ENCODE data around the gene CHN2. TPM values are rescaled to one million over a fixed set of nuclear protein-coding genes. Genes with fewer than 3 reads are reported as not detected.

CHN2 gene
- total RNA-seq, 1 donor from 2014 or later = 6.6 TPM

- no peaks in the 10 kb centered on the region for H3K36me3 ChIP-seq
- no peaks in the 10 kb centered on the region for H3K79me2 ChIP-seq (ENCODE audit: low read depth)
- H3K9ac ChIP-seq = no peak overlapping the region
- Mint-ChIP-seq H3K27me3 (ENCODE audit: insufficient read depth, low read depth) (peaks cover under 1% of the 10 kb centered on the region), H3K4me1 (no peaks in the 10 kb centered on the region), H3K4me3 (no peak overlapping the region), H3K27ac (no peak overlapping the region), H3K9me3 (no peaks in the 10 kb centered on the region), H3K36me3 (no peaks in the 10 kb centered on the region)
- H3K27me3 ChIP-seq = no peaks in the 10 kb centered on the region
- H2AFZ ChIP-seq (replicated peaks) = no peak overlapping the region
- H3K27ac ChIP-seq = no peak overlapping the region
- H3K4me2 ChIP-seq = no peak overlapping the region
- H3F3A ChIP-seq (ENCODE audit: low read depth) = no peaks in the 10 kb centered on the region
- no peak for DNase-seq (ENCODE audit: low spot score)
- no peaks in the 10 kb centered on the region for H3K4me1 ChIP-seq
- no peaks in the 10 kb centered on the region for H3K9me3 ChIP-seq (ENCODE audit: low read depth)
- no peaks in the 10 kb centered on the region for H4K20me1 ChIP-seq (ENCODE audit: low read depth)
- no peak overlapping the region for H3K4me3 ChIP-seq
- TF ChIP-seq, protein P1, sequence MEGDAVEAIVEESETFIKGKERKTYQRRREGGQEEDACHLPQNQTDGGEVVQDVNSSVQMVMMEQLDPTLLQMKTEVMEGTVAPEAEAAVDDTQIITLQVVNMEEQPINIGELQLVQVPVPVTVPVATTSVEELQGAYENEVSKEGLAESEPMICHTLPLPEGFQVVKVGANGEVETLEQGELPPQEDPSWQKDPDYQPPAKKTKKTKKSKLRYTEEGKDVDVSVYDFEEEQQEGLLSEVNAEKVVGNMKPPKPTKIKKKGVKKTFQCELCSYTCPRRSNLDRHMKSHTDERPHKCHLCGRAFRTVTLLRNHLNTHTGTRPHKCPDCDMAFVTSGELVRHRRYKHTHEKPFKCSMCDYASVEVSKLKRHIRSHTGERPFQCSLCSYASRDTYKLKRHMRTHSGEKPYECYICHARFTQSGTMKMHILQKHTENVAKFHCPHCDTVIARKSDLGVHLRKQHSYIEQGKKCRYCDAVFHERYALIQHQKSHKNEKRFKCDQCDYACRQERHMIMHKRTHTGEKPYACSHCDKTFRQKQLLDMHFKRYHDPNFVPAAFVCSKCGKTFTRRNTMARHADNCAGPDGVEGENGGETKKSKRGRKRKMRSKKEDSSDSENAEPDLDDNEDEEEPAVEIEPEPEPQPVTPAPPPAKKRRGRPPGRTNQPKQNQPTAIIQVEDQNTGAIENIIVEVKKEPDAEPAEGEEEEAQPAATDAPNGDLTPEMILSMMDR (IDR thresholded peaks at IDR 0.05) = no peak
- TF ChIP-seq EZH2phosphoT487 (IDR thresholded peaks at IDR 0.05) (no peak), EZH2 (IDR thresholded peaks at IDR 0.05) (no peak)
Observed at GRCh38 chr7:29416938-29417305, 222.3 kb downstream of the CHN2 start.

DNA sequence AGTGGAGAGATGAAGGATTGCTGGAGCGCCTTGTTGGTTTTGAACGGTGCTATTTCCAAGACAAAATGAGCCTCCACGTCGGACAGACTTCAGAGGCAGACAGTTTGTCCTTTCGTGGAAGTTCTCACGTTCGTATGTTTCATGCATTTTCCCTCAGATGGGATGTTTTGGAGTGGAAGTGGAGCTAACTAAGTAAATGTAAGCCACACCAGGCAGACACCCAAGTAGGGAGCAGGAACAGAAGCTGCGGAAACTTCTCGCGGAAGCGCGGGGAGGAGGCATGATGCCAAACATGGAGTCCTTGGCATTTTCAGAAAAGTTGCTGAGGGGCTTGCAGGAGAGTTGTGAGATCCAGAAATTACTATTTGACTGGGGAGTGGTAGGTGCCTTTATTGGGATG lies 223.5 kb downstream of the CHN2 start:
- Histone ChIP-seq H3K27ac (no peak overlapping the region), H2AFZ (replicated peaks) (no peak overlapping the region), H3K9ac (no peak overlapping the region), H3K9me3 (ENCODE audit: low read depth) (no peaks in the 10 kb centered on the region), H3K79me2 (ENCODE audit: low read depth) (no peaks in the 10 kb centered on the region), H3K4me3 (no peak overlapping the region), H3K27me3 (no peaks in the 10 kb centered on the region), H3K36me3 (no peaks in the 10 kb centered on the region), H3K4me1 (no peaks in the 10 kb centered on the region), H3K4me2 (no peak overlapping the region), H4K20me1 (ENCODE audit: low read depth) (no peaks in the 10 kb centered on the region), H3F3A (ENCODE audit: low read depth) (no peaks in the 10 kb centered on the region)
- Mint-ChIP-seq H3K9me3 (no peaks in the 10 kb centered on the region), H3K27me3 (ENCODE audit: insufficient read depth, low read depth) (no peaks in the 10 kb centered on the region), H3K4me3 (no peak overlapping the region), H3K36me3 (no peaks in the 10 kb centered on the region), H3K27ac (no peak overlapping the region), H3K4me1 (no peaks in the 10 kb centered on the region)
- DNase-seq (ENCODE audit: low spot score) = no peak
- TF ChIP-seq EZH2 (IDR thresholded peaks at IDR 0.05) (no peak), EZH2phosphoT487 (IDR thresholded peaks at IDR 0.05) (no peak)
- TF ChIP-seq, protein P1 (IDR thresholded peaks at IDR 0.05) = no peak

DNA sequence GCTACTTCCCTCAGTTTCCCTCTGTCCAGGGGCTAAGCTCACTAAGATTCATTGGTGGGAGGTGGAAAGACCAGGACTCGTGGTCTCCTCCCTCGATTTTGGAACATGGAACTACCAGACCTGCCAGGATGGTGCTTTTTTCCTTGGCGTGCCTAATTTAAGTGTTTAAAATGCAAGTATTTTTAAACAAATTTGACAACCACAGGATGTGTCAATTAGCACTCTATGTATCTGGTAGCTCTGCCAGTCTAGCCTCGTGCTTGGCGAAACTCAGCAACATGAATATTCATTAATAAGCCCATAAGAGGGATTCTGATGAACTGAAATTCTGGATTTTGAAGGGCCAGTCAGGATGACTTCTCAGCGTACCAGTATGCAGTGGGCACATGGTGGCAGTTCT lies 224.1 kb downstream of the CHN2 start:
- Histone ChIP-seq H3K27ac (no peak overlapping the region), H3K27me3 (no peaks in the 10 kb centered on the region), H3K9ac (no peak overlapping the region), H3K4me1 (no peaks in the 10 kb centered on the region), H3F3A (ENCODE audit: low read depth) (no peaks in the 10 kb centered on the region), H3K9me3 (ENCODE audit: low read depth) (no peaks in the 10 kb centered on the region), H3K4me2 (no peak overlapping the region), H4K20me1 (ENCODE audit: low read depth) (no peaks in the 10 kb centered on the region), H2AFZ (replicated peaks) (no peak overlapping the region), H3K4me3 (no peak overlapping the region), H3K36me3 (no peaks in the 10 kb centered on the region), H3K79me2 (ENCODE audit: low read depth) (no peaks in the 10 kb centered on the region)
- Mint-ChIP-seq H3K9me3 (no peaks in the 10 kb centered on the region), H3K36me3 (no peaks in the 10 kb centered on the region), H3K27ac (no peak overlapping the region), H3K4me3 (no peak overlapping the region), H3K27me3 (ENCODE audit: insufficient read depth, low read depth) (peaks cover 1% of the 10 kb centered on the region), H3K4me1 (no peaks in the 10 kb centered on the region)
- no peak for DNase-seq (ENCODE audit: low spot score)
- TF ChIP-seq, protein P1 (IDR thresholded peaks at IDR 0.05) = no peak
- TF ChIP-seq EZH2 (IDR thresholded peaks at IDR 0.05) (no peak), EZH2phosphoT487 (IDR thresholded peaks at IDR 0.05) (no peak)

DNA sequence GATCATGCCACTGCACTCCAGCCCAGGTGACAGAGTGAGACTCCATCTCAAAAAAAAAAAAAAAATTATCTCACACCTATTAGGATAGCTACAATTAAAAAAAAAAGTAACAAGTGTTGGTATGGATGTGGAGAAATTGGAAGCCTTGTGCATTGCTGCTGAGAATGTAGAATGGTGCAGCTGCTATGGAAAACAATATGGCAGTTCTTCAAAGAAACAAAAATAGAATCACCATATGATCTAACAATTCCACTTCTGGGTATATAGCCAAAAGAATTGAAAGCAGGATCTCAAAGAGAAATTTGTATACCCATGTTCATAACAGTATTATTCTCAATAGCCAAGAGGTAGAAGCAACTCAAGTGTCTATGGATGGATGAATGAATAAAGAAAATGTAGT lies 225.4 kb downstream of the CHN2 start:
- H3K4me2 ChIP-seq = no peak overlapping the region
- peaks cover 2% of the 10 kb centered on the region for H3K27me3 Mint-ChIP-seq (ENCODE audit: insufficient read depth, low read depth)
- H3K36me3 ChIP-seq = no peaks in the 10 kb centered on the region
- H3K27ac Mint-ChIP-seq = no peak overlapping the region
- H3K9me3 ChIP-seq (ENCODE audit: low read depth) = no peaks in the 10 kb centered on the region
- no peaks in the 10 kb centered on the region for H3K27me3 ChIP-seq
- no peak overlapping the region for H3K27ac ChIP-seq
- H3K9ac ChIP-seq = no peak overlapping the region
- no peak overlapping the region for H3K4me3 Mint-ChIP-seq
- H3K4me1 Mint-ChIP-seq = no peaks in the 10 kb centered on the region
- no peaks in the 10 kb centered on the region for H4K20me1 ChIP-seq (ENCODE audit: low read depth)
- no peak for TF ChIP-seq EZH2 (IDR thresholded peaks at IDR 0.05)
- no peaks in the 10 kb centered on the region for H3K9me3 Mint-ChIP-seq
- no peaks in the 10 kb centered on the region for H3K79me2 ChIP-seq (ENCODE audit: low read depth)
- DNase-seq (ENCODE audit: low spot score) = no peak
- no peak overlapping the region for H3K4me3 ChIP-seq
- H3K36me3 Mint-ChIP-seq = no peaks in the 10 kb centered on the region
- H3F3A ChIP-seq (ENCODE audit: low read depth) = no peaks in the 10 kb centered on the region
- no peak overlapping the region for H2AFZ ChIP-seq (replicated peaks)
- H3K4me1 ChIP-seq = no peaks in the 10 kb centered on the region
